Common myeloid progenitor, CD34-positive (primary cell): ENCODE data around the gene POC1A.
A peak's percentile ranks its signal among the peaks of the same experiment; 100 is the strongest.

Experiments used
- CTCF ChIA-PET: fragments of 350-600 bp; sonication (Branson Sonifier 250); formaldehyde crosslinking; loops from one replicate; lab custom pipeline; 2021; ENCODE audit warnings: antibody characterized with exemption; lab: Charles Lee
- POLR2A ChIA-PET: fragments of 350-600 bp; sonication (Branson Sonifier 250); formaldehyde crosslinking; loops from one replicate; lab custom pipeline; 2021; ENCODE audit warnings: antibody characterized with exemption; lab: Charles Lee
- DNase-seq, 3 donors: peaks; one replicate each; pipeline versions ENCODE4 v3.0.0 to v3.0.0-alpha.2; 2013
- H3K27ac ChIP-seq, 2 experiments: 1 replicate in 1 of 2; 2 replicates in 1 of 2; pipeline ENCODE4 v1.7.0; 2013; ENCODE audit warnings: inconsistent platforms in 2 of 2, low read length in 2 of 2, mild to moderate bottlenecking in 2 of 2, low read depth in 1 of 2, moderate library complexity in 1 of 2; ENCODE audit not compliant: severe bottlenecking in 2 of 2, insufficient read depth in 1 of 2, poor library complexity in 1 of 2
- H3K27me3 ChIP-seq, 5 experiments: replicated peaks in 2 of 5; 1 replicate in 3 of 5; 2 replicates in 2 of 5; pipeline versions ENCODE4 v1.6.1 to v1.7.0; 2013; ENCODE audit warnings: low read length in 4 of 5, mild to moderate bottlenecking in 2 of 5, moderate library complexity in 2 of 5, inconsistent platforms in 1 of 5; ENCODE audit not compliant: insufficient read depth in 5 of 5, control insufficient read depth in 4 of 5
- H3K36me3 ChIP-seq, 4 experiments: 1 replicate in 2 of 4; 2 replicates in 2 of 4; pipeline versions ENCODE4 v1.6.1 to v1.7.0; 2013; ENCODE audit warnings: low read length in 3 of 4, control low read depth in 1 of 4, mild to moderate bottlenecking in 1 of 4; ENCODE audit not compliant: control insufficient read depth in 4 of 4, insufficient read depth in 4 of 4
- H3K4me1 ChIP-seq, 4 experiments: 1 replicate in 3 of 4; 2 replicates in 1 of 4; pipeline versions ENCODE4 v1.6.1 to v1.7.1; 2013; ENCODE audit warnings: low read length in 3 of 4, mild to moderate bottlenecking in 3 of 4, control low read depth in 1 of 4, inconsistent platforms in 1 of 4, moderate library complexity in 1 of 4; ENCODE audit not compliant: control insufficient read depth in 4 of 4, insufficient read depth in 4 of 4; ENCODE audit errors: control extremely low read depth in 1 of 4
- H3K4me3 ChIP-seq, 7 experiments: 1 replicate in 4 of 7; 2 replicates in 3 of 7; pipeline versions ENCODE4 v1.5.1 to v1.7.0; 2013; ENCODE audit warnings: mild to moderate bottlenecking in 7 of 7, low read length in 6 of 7, moderate library complexity in 6 of 7, inconsistent platforms in 2 of 7, low read depth in 2 of 7, control low read depth in 1 of 7; ENCODE audit not compliant: insufficient read depth in 4 of 7, control insufficient read depth in 1 of 7; ENCODE audit errors: extremely low read depth in 1 of 7
- H3K9me3 ChIP-seq, 5 experiments: 1 replicate in 4 of 5; 2 replicates in 1 of 5; pipeline versions ENCODE4 v1.6.1 to v1.7.1; 2013; ENCODE audit warnings: low read length in 4 of 5, mild to moderate bottlenecking in 2 of 5, inconsistent platforms in 1 of 5, low read depth in 1 of 5, moderate library complexity in 1 of 5; ENCODE audit not compliant: control insufficient read depth in 4 of 5, insufficient read depth in 2 of 5; ENCODE audit errors: control extremely low read depth in 1 of 5
- WGBS: methylation state at CpG from one replicate; pipeline ENCODE4 v1.1.5; 2013; ENCODE audit not compliant: insufficient coverage; 5-methylcytosine and 5-hydroxymethylcytosine counted together

The POC1A gene

DNA sequence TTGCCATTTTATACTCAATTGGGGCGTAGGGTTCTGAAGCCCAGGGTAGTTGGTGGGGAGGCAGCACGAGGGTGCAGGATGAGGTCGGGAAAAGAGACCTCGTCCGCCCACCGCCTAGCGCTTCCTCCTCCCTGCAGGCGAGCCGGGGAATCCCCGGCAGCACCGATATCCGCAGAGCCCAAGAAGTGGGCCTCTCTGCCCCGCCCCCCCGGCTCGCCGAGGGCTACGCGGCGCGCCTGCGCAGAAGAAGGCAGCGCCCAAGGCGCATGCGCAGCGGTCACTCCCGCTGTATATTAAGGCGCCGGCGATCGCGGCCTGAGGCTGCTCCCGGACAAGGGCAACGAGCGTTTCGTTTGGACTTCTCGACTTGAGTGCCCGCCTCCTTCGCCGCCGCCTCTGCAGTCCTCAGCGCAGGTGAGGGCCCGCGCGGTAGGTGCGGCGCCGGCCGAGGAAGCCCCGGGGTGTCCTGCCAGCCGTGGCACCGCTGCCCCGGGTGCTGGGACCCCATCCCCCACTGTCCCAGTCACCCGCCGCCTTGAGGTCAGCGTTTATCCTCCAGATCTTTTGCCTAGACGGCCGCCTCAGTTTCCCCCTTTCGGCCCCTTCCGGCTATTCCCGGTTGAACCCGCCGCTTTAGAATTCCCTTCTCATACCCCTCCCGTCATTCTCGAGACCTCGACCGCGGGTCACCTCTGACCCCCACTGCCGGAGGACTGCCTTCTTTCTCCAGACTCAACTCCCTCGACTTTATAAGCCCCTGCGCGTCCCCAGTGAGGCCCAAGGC lies 43.8 kb upstream of the POC1A start, which contains the start of gene ALAS1:
ALAS1 (plus strand) TSS at position 319 of the 784 bp plus-strand sequence. CDS start 1,082 bp downstream, outside the sequence.
- WGBS: under 1% methylated on average over 64 of the region's 71 CpGs
- DNase-seq: peak; percentile 85 to 91 (median 87)
- no peaks in the 10 kb centered on the region for H3K9me3 ChIP-seq
- H3K36me3 ChIP-seq: peaks cover 7 to 21% (median 10%) of the 10 kb centered on the region in 4 experiments
- no peaks in the 10 kb centered on the region for H3K27me3 ChIP-seq
- POLR2A ChIA-PET: no interaction called here
- H3K27ac ChIP-seq: peak within 1 kb of the TSS; percentile 58 to 86
- CTCF ChIA-PET: interaction anchor here (1.1 to 5.3 kb wide), 2 partner anchors 9 to 23 kb away, joined by 7 to 32 read pairs; no protein-coding TSS in a partner anchor
- H3K4me1 ChIP-seq: peaks cover 0 to 54% (median 25%) of the 10 kb centered on the region in 4 experiments
- peak within 1 kb of the TSS; percentile 80 to 99 (median 91) for H3K4me3 ChIP-seq

DNA sequence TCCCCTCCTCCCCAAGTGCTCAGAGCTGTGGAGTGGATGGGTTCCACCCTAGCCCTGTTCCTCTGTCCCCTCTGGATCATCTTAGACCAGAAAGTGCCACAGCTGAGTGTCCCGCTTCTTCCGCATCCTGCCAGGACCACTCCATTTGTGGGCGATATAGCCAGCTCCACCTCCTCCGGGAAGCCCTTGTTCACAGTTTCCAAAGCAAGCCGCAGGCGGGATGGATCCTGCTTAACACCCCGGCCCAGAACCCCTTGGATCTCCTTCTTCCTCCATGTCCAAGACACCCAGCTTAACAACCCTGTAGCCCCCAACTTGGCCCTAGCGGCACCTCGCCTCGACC lies 43.2 kb upstream of the POC1A start:
- Histone ChIP-seq H3K4me3 (peak overlapping the region; percentile 80 to 99 (median 91)), H3K9me3 (no peaks in the 10 kb centered on the region), H3K27ac (peak overlapping the region in 1 of 2 experiments; percentile 86), H3K36me3 (peaks cover 2 to 16% (median 6%) of the 10 kb centered on the region in 4 experiments), H3K27me3 (no peaks in the 10 kb centered on the region), H3K4me1 (peaks cover 0 to 48% (median 23%) of the 10 kb centered on the region in 4 experiments)
- WGBS: 71% methylated on average over 7 of the region's 10 CpGs
- ChIA-PET POLR2A (no interaction called here), CTCF (interaction anchor here (1.1 to 2.5 kb wide), 5 partner anchors 9 to 23 kb away, joined by 3 to 10 read pairs (median 7); no protein-coding TSS in a partner anchor)
- no peak for DNase-seq

DNA sequence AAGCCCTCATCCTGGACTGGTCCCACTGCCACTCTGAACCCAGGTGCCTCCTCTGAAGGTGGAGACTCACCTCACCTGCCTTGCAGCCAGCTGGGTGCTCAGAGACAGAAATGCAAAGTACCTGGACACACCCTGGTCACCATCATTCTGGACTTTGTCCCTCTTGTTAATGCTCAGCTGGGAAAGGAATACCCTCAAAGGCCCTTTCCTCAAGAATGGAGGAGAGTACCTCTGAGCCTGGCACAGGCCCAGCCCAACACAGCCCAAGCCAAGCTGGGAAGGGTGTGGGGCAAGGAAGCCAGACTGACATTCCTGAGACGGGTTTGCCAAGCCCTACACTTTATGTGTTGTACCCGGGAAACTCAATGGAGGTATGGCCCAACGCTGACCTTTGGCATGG lies 42.8 kb upstream of the POC1A start:
- Histone ChIP-seq H3K27me3 (no peaks in the 10 kb centered on the region), H3K4me1 (peaks cover 0 to 44% (median 21%) of the 10 kb centered on the region in 4 experiments), H3K4me3 (no peak overlapping the region), H3K36me3 (peaks cover 0 to 13% (median 3%) of the 10 kb centered on the region in 4 experiments), H3K27ac (peak overlapping the region in 1 of 2 experiments; percentile 86), H3K9me3 (no peaks in the 10 kb centered on the region)
- ChIA-PET CTCF (interaction anchor here (1.1 to 2.5 kb wide), 6 partner anchors 8 to 24 kb away, joined by 3 to 10 read pairs (median 7); no protein-coding TSS in a partner anchor), POLR2A (no interaction called here)
- 100% methylated on average over 3 of the region's 3 CpGs for WGBS
- DNase-seq: no peak

DNA sequence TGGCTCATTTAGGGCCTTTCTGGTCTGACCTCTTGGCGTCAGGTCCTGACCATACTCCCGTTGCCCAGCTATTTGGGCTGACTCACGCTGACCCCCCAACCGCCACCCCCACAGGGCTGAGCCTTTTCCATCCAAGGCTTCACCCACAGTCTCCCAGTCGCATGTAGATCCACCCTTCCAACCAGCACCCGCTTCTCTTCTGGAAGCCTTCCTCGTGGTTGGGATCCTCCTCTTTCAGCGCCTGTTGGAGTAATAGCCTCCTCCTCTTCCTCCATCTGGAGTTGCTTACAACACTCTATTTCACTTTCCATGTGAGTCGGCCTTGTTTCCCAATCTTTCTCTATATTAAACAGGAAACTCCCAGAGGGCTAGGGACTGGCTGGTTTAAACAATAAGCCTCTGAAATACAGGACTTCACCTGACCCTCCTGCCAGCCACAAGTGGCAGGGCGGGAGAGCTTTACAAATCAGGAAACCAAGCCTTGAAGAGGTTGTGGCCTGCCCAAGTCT lies 41.7 kb upstream of the POC1A start:
- H3K4me1 ChIP-seq: peaks cover 0 to 35% (median 23%) of the 10 kb centered on the region in 4 experiments
- CTCF ChIA-PET: interaction anchor here (1.5 to 2.5 kb wide), 4 partner anchors 9 to 25 kb away, joined by 3 to 10 read pairs (median 7); no protein-coding TSS in a partner anchor
- no peaks in the 10 kb centered on the region for H3K9me3 ChIP-seq
- H3K27ac ChIP-seq: no peak overlapping the region
- H3K27me3 ChIP-seq: no peaks in the 10 kb centered on the region
- no peak overlapping the region for H3K4me3 ChIP-seq
- no peak for DNase-seq
- 100% methylated on average over 6 of the region's 10 CpGs for WGBS
- H3K36me3 ChIP-seq: peaks cover 0 to 8% (median under 1%) of the 10 kb centered on the region in 4 experiments
- POLR2A ChIA-PET: no interaction called here

DNA sequence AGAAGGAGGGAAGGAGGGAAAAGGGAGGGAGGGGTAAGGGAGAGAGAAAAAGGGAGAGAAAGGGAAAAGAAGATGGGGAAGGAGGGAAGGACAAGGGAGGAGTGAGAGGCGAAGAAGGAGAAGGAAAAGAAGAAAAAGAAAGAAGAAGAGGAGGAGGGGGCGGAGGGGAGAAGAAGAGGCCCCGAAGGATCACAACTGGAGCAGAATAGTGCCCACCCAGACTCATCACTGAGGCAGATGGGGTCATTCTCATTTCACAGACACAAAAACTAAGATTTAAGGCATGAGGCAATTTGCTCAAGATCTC lies 41.0 kb upstream of the POC1A start:
- ChIA-PET CTCF (interaction anchor here (2.1 to 2.5 kb wide), 2 partner anchors 9 to 26 kb away, joined by 7 to 10 read pairs; no protein-coding TSS in a partner anchor), POLR2A (no interaction called here)
- no peak for DNase-seq
- Histone ChIP-seq H3K4me3 (no peak overlapping the region), H3K9me3 (no peaks in the 10 kb centered on the region), H3K36me3 (peaks cover 0 to 5% (median under 1%) of the 10 kb centered on the region in 4 experiments), H3K4me1 (peaks cover 0 to 41% (median 29%) of the 10 kb centered on the region in 4 experiments), H3K27me3 (no peaks in the 10 kb centered on the region), H3K27ac (no peak overlapping the region)
- WGBS: no CpG with 5 or more reads among the region's 3 CpGs

DNA sequence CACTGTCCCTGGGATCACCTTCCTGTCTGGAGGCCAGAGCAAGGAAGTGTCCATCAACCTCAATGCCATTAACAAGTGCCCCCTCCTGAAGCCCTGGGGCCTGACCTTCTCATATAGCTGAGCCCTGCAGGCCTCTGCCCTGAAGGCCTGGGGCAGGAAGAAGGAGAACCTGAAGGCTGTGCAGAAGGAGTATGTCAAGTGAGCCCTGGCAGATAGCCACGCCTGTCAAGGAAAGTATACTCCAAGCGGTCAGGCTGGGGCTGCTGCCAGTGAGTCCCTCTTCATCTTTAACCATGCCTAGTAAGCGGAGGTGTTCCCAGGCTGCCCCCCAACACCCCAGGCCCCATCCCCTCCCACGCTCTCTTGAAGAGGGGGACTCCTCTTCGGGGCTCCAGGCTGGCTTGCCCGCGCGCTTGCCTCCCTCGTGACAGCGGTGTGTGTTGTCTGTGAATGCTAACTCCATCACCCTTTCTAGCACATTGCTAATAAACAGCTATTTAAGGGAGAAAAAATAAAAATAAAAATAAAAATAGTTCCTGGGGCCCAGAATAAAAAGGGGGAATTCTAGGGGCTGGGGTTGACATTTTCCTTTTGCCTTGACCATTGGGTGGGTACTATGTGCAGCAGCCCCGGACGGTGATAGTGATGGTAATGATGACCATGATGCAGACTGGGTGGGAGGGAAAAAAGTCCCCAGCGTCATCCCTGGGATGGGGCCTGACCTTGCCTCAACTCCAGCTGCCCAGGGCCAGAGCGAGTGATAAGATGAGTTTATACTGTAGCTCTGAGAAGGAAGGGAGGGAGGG lies 40.5 kb upstream of the POC1A start:
- H3K4me3 ChIP-seq: no peak overlapping the region
- ChIA-PET CTCF (interaction anchor here (1.1 to 2.5 kb wide), 2 partner anchors 11 to 26 kb away, joined by 4 to 7 read pairs; no protein-coding TSS in a partner anchor), POLR2A (no interaction called here)
- H3K4me1 ChIP-seq: peaks cover 0 to 46% (median 34%) of the 10 kb centered on the region in 4 experiments
- DNase-seq: no peak
- no peak overlapping the region for H3K27ac ChIP-seq
- 85% methylated on average over 4 of the region's 14 CpGs for WGBS
- H3K9me3 ChIP-seq: no peaks in the 10 kb centered on the region
- H3K27me3 ChIP-seq: no peaks in the 10 kb centered on the region
- H3K36me3 ChIP-seq: peaks cover 0 to 5% (median under 1%) of the 10 kb centered on the region in 4 experiments
